OCI-M2 (cell line): ENCODE measurements around the gene PKLR.
"Not testable (repeated sequence)": the region's sequence is repeated elsewhere in the genome, so short reads cannot be mapped to it uniquely, and the experiment has no call there.

Experiments
- DNase-seq: peaks from one replicate; lab custom pipeline; 2025; ENCODE audit not compliant: unreplicated experiment; lab: John Stamatoyannopoulos, UW

PKLR gene

DNA sequence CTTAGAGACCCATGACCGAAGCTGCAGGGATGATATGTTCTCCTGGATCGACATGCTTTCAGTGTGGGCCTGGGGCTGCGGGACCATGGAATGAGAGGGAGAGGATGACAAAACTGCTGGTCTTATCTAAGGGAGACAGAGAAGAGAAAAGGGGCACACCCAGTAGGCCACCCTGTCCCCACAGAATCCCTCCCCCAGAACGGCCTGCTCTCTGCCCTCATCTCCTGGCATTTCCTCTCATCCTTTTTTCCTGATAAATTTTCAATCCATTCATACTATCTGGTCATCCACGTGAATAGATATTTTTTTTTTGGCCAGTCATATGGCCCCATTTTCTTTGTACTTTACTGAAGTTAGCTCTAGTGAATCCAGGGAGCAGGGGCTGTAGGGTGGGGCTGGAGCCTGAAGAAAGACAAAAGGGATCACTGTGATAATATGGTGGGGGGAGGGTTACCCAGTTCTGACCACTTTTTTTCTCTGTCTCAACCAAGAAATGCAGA, at the start of gene PKLR:
PKLR (minus strand) TSS at position 97 of the 500 bp plus-strand sequence; CDS start at position 54, 43 bp downstream.
- DNase-seq = no peak

DNA sequence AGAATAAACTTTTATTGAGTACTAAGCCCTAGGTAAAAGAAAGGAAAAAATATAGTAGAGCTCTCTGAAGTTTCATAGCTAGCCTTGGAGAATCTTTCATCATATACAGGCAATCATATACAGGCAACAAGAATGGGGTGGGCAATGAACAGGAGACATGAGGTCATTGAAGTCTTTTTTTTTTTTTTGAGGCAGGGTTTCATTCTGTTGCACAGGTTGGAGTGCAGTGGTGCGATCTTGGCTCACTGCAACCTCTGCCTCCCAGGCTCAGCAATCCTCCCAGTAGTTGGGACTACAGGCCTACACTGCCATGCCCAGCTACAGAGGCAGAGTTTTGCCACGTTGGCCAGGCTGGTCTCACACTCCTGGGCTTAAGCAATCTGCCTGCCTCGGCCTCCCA, 41.6 kb upstream of the PKLR start:
- DNase-seq = no peak

GRCh38 chr1:155339515-155340097, 38.4 kb upstream of the PKLR start:
- no peak for DNase-seq

GRCh38 chr1:155334962-155335361, 33.7 kb upstream of the PKLR start:
- no peak for DNase-seq

GRCh38 chr1:155329980-155330598, 28.9 kb upstream of the PKLR start:
- DNase-seq = no peak

GRCh38 chr1:155328856-155329255, 27.6 kb upstream of the PKLR start:
- DNase-seq = not testable (repeated sequence)

DNA sequence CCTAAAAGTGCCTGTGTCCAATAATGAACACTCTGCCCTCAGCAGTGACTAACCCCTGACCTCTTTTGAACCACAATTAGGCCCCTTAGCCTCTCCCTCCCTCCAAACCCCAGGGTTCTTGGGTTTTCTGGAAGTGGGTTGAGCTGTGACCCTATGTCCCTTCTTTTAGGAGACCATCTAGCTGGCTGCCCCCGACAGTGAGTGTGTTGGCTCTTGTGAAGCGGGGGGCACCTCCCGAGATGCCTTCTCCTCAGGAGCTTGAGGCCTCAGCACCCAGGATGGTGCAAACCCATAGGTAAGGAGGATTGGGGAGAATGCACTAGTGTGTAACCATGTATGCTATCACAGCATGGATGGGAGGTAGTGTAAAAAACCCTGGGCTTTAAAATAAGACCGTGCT, 26.7 kb upstream of the PKLR start:
- no peak for DNase-seq

- no peak for DNase-seq
Observed at GRCh38 chr1:155326631-155327037, 25.4 kb upstream of the PKLR start.

GRCh38 chr1:155326020-155326526, 24.8 kb upstream of the PKLR start:
- DNase-seq = no peak

DNA sequence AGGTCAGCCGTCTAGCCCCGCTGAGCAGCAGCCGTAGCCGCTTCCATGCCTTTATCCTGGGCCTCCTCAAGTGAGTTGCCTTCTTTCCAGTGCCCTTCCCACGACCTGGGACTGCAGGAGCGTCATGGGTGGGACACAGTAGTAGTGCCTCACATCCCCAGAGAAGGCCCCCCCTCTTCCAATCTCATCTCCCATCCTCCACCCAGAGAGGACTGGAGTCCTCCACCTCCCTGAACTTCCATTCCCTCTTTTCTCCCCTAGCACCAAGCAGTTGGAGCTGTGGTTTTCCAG, 24.3 kb upstream of the PKLR start:
- no peak for DNase-seq

DNA sequence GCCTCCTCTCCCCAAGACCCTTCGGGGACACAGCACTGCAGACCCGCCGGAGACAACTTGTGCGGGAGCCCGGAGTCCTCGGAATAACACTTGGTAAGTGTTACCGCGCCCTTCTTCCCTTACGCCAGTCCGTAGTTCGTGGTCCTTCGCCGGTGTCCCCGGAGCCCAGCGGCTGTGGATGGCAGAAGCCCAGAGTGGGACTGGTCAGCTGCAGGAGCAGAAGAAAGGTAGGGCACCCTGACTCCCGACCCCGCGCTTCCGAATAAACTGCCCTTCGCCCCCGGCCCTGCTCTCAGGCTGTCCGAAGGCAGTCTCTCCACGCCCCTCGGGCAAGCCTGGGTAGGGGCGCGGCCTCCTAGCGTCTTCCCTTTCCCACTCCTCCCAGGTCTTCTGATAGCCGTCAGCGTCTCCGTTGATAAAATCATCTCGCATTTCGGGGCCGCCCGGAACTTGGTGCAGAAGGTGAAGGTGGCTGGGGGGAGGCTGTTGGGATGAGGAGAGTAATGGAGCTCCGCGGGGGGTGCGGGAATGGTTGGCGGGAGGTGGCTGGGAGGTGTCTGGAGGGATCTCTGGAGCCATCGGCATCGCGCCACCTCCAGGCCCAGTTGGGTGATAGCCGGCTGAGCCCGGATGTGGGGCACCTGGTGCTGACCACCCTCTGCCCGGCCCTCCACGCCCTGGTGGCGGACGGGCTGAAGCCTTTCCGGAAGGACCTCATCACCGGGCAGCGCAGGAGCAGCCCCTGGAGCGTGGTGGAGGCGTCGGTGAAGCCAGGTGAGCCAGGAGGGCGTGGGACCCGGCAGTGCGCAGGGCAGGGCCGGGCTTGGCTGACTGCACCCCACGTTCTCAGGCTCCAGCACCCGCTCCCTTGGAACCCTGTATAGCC, 23.7 kb upstream of the PKLR start:
- DNase-seq = no peak

DNA sequence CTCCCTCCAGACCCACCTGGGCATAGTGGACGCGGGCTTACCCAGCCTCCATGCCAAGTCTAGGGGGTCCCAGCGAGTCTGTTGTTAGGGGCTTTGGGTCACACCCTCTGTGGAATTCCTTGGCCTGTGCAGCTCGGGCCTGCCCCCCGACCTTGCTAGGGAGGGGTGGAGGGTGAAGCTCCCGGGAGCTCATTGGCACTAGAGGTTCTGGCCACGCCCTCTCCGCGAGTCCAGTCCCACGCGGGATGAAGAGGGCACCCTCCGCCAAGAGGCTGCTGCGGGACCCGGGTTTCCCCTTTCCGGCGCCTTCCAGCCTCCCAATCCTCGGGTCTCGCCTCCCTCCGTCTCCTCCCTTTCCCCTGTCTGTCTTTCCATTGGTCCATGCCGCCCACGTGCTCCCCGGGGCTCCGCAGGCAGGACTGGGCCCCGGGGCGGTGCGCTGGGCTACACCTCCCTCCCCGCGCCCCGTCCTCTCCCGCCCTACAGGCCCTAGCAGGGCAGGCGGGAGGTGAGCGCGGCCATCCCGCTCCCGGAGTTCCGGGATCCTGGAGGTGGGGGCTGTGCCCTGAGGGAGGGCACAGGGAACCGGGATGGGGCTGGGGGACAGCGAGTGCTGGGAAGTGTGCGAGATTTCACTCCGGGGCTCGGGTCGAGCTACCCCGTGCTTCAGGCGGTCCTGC, 22.9 kb upstream of the PKLR start:
- peak; percentile 64 for DNase-seq

DNA sequence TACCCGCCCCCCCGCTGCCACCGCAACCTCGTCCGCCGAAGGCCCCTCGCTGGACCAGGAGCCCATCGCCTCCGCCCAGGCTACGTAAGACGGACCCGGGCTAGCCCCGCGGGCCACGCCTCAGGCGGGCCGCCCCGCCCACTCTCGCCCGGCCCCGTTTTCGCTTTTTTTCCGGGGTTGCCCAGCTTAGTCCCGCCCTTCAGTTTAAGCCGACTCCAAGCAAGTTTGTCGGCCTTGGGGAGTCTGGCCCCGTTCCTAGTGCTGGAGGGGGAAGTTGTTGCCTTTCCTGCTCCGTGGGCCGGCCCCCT, 22.4 kb upstream of the PKLR start:
- DNase-seq = peak; percentile 39

- peak; percentile 89 for DNase-seq
Observed at GRCh38 chr1:155322953-155323728, 21.9 kb upstream of the PKLR start.

DNA sequence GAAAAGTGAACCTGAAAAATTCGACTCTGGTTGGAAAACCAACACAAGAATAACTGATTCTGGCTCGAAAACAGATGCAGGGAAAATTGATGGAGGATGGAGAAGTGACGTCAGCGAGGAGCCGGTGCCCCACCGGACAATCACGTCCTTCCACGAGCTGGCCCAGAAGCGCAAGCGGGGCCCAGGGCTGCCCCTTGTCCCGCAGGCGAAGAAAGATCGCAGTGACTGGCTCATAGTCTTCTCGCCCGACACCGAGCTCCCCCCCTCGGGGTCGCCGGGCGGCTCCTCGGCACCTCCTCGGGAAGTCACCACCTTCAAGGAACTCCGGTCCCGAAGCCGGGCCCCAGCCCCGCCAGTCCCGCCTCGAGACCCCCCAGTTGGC, 21.3 kb upstream of the PKLR start:
- no peak for DNase-seq

- no peak for DNase-seq
Observed at GRCh38 chr1:155321639-155322503, 20.6 kb upstream of the PKLR start.

DNA sequence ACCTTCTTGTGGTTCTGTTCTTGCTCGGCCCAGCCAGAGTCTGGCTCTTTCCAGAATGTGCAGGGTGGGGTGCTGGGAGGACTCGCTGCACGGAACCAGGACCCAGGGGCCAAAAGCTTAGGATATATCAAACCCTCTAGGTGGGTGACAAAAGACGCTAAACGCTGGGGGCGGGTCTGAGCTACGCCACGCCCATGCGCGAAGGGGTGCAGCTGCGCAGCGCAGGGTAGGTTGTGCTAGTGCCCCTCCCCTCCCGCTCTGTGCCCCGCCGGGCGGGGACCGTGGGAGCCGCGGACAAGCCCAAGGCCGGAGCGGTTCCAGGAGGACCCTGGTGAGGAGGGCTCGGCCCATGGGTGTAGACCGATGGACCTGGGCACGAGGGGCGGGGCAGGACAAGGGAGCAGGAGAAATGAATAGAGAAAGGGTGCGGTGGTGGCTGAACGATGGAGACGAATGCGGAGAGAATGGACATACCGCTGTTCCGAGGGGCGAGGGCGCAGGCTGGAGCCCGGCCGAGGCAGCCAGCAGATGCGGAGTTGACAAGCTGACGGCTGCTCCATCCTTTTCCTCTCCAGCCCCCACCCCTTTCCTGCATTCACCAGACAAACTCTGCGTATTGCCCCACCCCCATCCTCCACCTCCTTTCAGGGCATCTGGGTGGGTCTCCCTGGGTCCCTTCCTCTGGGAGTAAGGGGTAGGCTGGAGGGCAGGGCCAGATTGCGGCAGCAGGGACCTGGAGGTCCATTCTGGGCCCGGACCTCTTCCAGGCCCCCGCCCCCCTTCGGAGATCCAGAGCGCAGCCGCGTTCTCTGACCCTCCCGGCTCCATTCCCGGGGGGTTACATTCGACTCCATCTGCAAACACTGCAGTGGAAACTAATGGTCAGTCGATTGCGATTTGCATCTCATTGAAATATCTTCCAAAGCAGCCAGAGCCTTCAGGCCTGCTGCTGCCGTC, 19.7 kb upstream of the PKLR start, which contains the start of gene RUSC1:
RUSC1 (plus strand) TSS at position 234 of the 957 bp plus-strand sequence. CDS start 880 bp downstream, outside the sequence.
- DNase-seq = no peak

- DNase-seq = no peak
Observed at GRCh38 chr1:155320252-155320651, 19.0 kb upstream of the PKLR start.

DNA sequence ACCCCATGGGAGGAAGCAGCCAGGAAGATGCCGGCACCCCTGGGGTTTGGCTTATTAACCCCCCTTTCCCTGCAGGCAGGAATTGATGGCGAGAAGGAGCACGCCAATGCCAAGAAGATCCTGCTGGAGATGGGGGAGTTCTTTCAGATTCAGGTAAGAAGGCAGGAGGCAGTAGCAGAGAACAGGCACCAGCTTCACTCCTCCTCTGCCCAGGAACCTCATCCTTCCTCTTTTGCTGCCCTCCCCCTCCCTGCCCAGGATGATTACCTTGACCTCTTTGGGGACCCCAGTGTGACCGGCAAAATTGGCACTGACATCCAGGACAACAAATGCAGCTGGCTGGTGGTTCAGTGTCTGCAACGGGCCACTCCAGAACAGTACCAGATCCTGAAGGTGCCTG, 18.3 kb upstream of the PKLR start:
- no peak for DNase-seq
